ENCODE measurements around the gene C11orf91. TPM values are rescaled to one million over a fixed set of nuclear protein-coding genes. Genes with fewer than 3 reads are reported as not detected.

C11orf91 gene
- total and polyA plus RNA-seq, 2 of the 8 experiments (the other 6 are each of a cell fraction or from before 2014, with no cell fraction given), result not detected

DNA sequence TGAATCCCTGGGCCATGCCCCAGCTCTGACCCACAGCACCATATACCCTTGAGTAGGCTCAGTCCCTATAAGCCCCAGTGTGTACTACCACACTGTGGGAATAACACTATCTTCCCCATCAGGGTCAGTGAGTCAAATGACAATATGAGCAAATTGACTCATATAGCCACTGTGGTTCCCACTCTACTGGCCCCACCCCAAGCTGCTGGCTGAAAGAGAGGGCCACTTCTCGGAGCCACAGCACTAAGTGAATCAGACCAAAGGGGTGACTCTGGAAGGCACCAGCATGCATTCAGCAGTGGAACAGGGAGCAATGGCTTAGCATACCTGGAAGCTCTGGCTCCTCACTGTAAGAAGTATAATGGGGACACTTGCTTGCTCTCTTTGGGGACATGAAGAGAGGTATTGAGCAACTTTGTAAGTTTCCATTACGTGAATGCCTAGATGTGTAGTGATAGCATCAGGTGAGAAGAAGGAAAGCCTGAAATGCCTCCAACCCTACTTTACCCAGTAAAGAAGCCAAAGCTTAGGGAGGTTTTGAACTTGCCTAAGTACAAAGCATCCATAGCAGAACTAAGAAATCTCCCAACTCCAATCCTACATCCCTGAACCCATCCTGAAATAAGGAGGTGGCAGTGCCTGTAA lies 22.1 kb upstream of the C11orf91 start:
- Histone ChIP-seq H2BK20ac (ENCODE audit: low read length) (no peak overlapping the region), H3K56ac (replicated peaks; ENCODE audit: insufficient read length, low read depth, low read length) (no peak overlapping the region), H2AFZ (ENCODE audit: low read length) (no peak overlapping the region), H3K4ac (replicated peaks; ENCODE audit: insufficient read length, low read depth, low read length) (no peak overlapping the region), H3K18ac (ENCODE audit: extremely low read depth, low read length) (no peak overlapping the region), H4K5ac (ENCODE audit: insufficient read length, low read depth, low read length) (no peak overlapping the region), H3K23ac (ENCODE audit: insufficient read length) (no peak overlapping the region), H3K36me3 (ENCODE audit: control insufficient read depth in 2 of 4, insufficient read depth in 4 of 4, low read length in 3 of 4) (peaks cover 0 to 19% (median 10%) of the 10 kb centered on the region in 4 experiments; a peak in 5 of 8 replicates), H3K4me2 (ENCODE audit: insufficient read depth in 1 of 2, low read depth in 2 of 2, low read length in 2 of 2) (no peak overlapping the region), H2AK5ac (ENCODE audit: low read depth, low read length) (no peak overlapping the region), H4K20me1 (replicated peaks in 1 of 2; ENCODE audit: control insufficient read depth in 1 of 2, insufficient read depth in 2 of 2, low read length in 2 of 2) (peaks cover 4 to 9% of the 10 kb centered on the region in 2 experiments), H3K79me2 (ENCODE audit: control insufficient read depth in 1 of 2, insufficient read depth in 2 of 2, low read length in 2 of 2) (peaks cover 0 to 19% of the 10 kb centered on the region in 2 experiments; a peak in 2 of 4 replicates), H2BK120ac (replicated peaks; ENCODE audit: low read depth, low read length) (no peak overlapping the region), H4K91ac (replicated peaks; ENCODE audit: insufficient read length, low read length) (no peak overlapping the region), H3K23me2 (ENCODE audit: low read depth, low read length) (no peaks in the 10 kb centered on the region), H3K4me3 (ENCODE audit: extremely low read depth in 1 of 4, insufficient read depth in 2 of 4, low read depth in 3 of 4, low read length in 4 of 4) (no peak overlapping the region), H4K8ac (ENCODE audit: extremely low read depth, insufficient read depth, low read length) (no peak overlapping the region), H3K79me1 (ENCODE audit: low read depth, low read length) (peaks cover 12% of the 10 kb centered on the region; the same call in 1 of the 2 replicates), H3K4me1 (replicated peaks in 1 of 4; ENCODE audit: control insufficient read depth in 3 of 4, insufficient read depth in 4 of 4, low read length in 3 of 4) (peaks cover 0 to 4% (median under 1%) of the 10 kb centered on the region in 4 experiments; a peak in 3 of 7 replicates), H3K9ac (replicated peaks in 1 of 4; ENCODE audit: extremely low read depth in 1 of 4, low read depth in 3 of 4, low read length in 3 of 4) (no peak overlapping the region), H2BK5ac (ENCODE audit: low read depth, low read length) (no peak overlapping the region; the same call in 1 of the 2 replicates), H3K9me3 (ENCODE audit: insufficient read depth in 2 of 2, low read depth in 1 of 2, low read length in 1 of 2) (no peaks in the 10 kb centered on the region), H3K27ac (ENCODE audit: low read depth, low read length) (no peak overlapping the region), H2BK12ac (ENCODE audit: low read depth, low read length) (no peak overlapping the region), H2BK15ac (ENCODE audit: low read length) (no peak overlapping the region), H3K27me3 (replicated peaks in 1 of 4; ENCODE audit: control insufficient read depth in 3 of 4, extremely low read depth in 1 of 4, insufficient read depth in 3 of 4, low read length in 3 of 4) (no peaks in the 10 kb centered on the region), H3K14ac (ENCODE audit: insufficient read length) (no peak overlapping the region)
- no peak for TF ChIP-seq SP2 (IDR thresholded peaks at IDR 0.05; ENCODE audit: low read length)
- TF ChIP-seq, protein P1, sequence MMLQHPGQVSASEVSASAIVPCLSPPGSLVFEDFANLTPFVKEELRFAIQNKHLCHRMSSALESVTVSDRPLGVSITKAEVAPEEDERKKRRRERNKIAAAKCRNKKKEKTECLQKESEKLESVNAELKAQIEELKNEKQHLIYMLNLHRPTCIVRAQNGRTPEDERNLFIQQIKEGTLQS (IDR thresholded peaks at IDR 0.05; ENCODE audit: insufficient read depth, low read depth, low read length), result no peak
- TF ChIP-seq, protein P2, sequence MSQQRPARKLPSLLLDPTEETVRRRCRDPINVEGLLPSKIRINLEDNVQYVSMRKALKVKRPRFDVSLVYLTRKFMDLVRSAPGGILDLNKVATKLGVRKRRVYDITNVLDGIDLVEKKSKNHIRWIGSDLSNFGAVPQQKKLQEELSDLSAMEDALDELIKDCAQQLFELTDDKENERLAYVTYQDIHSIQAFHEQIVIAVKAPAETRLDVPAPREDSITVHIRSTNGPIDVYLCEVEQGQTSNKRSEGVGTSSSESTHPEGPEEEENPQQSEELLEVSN (IDR thresholded peaks at IDR 0.05), result no peak
- no peak for TF ChIP-seq GABPA (IDR thresholded peaks at IDR 0.05; ENCODE audit: borderline replicate concordance, insufficient read depth, low read length)
- no peak for TF ChIP-seq POU5F1 (IDR thresholded peaks at IDR 0.05; ENCODE audit: low read depth, low read length)
- no peak for TF ChIP-seq HDAC2 (IDR thresholded peaks at IDR 0.05; ENCODE audit: borderline replicate concordance in 1 of 2, low read depth in 2 of 2, low read length in 2 of 2)
- TF ChIP-seq TCF12 (IDR thresholded peaks at IDR 0.05; ENCODE audit: low read depth, low read length), result no peak
- no peak for TF ChIP-seq TAF1 (IDR thresholded peaks at IDR 0.05; ENCODE audit: low read depth, low read length)
- no peak for TF ChIP-seq CHD1 (IDR thresholded peaks at IDR 0.05; ENCODE audit: low read depth, low read length)
- no peak for TF ChIP-seq CREB1 (IDR thresholded peaks at IDR 0.05)
- no peak for TF ChIP-seq NANOG (IDR thresholded peaks at IDR 0.05; ENCODE audit: insufficient read depth, low read depth, low read length, poor library complexity, severe bottlenecking)
- ChIA-PET CTCF (ENCODE audit: partially characterized antibody) (interaction anchor here (0.7 to 1.1 kb wide), 2 partner anchors 85 to 689 kb away, joined by 3 read pairs; no protein-coding TSS in a partner anchor), POLR2A (ENCODE audit: partially characterized antibody) (interaction anchor here (0.6 to 0.9 kb wide), 2 partner anchors 13 to 567 kb away, joined by 3 to 4 read pairs; partner anchors contain the start of gene CD59)
- DNase-seq (ENCODE audit: low read depth in 1 of 2, low spot score in 2 of 2) (no peak), FAIRE-seq (no peak)
- 96% methylated on average over 2 of the region's 2 CpGs; no CpG with 5 or more reads in 1 of the 2 experiments for WGBS, 2 experiments (ENCODE audit: extremely low coverage in 1 of 2, insufficient coverage in 1 of 2, insufficient read length in 1 of 2, insufficient replicate concordance in 2 of 2, low coverage in 1 of 2, low lambda C conversion rate in 2 of 2, missing lambda C conversion rate in 1 of 2)

Data from H1 (cell line).